A549 (cell line): ENCODE data around the gene ACTRT2. TPM values are rescaled to one million over a fixed set of nuclear protein-coding genes. Genes with fewer than 3 reads are reported as not detected.

Experiments
- ATAC-seq, 2 experiments: fragments of 200-7000 bp in 1 of 2; fragments of >200 bp in 1 of 2; cut with Nextera tagmentation in 1 of 2; cut with Tn5 transposase in 1 of 2; 3 replicates each; pipeline versions ENCODE4 v1.8.0 to v1.9.1; 2018 to 2020; ENCODE audit warnings: mild to moderate bottlenecking in 1 of 2, moderate library complexity in 1 of 2
- CTCF ChIA-PET: fragments of 300-600 bp; sonication (Branson Sonifier 250); formaldehyde crosslinking; extraction: SDS; loops from one replicate; lab custom pipeline; 2021; ENCODE audit warnings: antibody characterized with exemption, inconsistent platforms; lab: Yijun Ruan, JAX
- POLR2A ChIA-PET: fragments of 350-600 bp; formaldehyde crosslinking; extraction: SDS; loops from one replicate; lab custom pipeline; 2021; ENCODE audit warnings: antibody characterized with exemption, inconsistent platforms; lab: Yijun Ruan, JAX
- DNase-seq, 2 experiments: peaks; one replicate each; pipeline versions ENCODE4 v3.0.0 to v3.0.0-alpha.2; 2011 to 2016; ENCODE audit warnings: low read depth in 1 of 2, low spot score in 1 of 2
- FAIRE-seq: peaks from 2 replicates; lab custom pipeline; 2011; peaks lifted over from hg19 to GRCh38; lab: Jason Lieb, UNC
- H3K27ac ChIP-seq, 2 experiments: fragments of >200 bp; sonication (Bioruptor Twin); formaldehyde crosslinking; 3 replicates each; pipeline ENCODE4 v1.5.1; 2016 to 2017
- H3K4me1 ChIP-seq: fragments of >200 bp; sonication (Bioruptor Twin); formaldehyde crosslinking; 3 replicates; pipeline ENCODE4 v1.6.1; 2016
- H3K4me2 ChIP-seq: fragments of >200 bp; sonication (Bioruptor Twin); formaldehyde crosslinking; 3 replicates; pipeline ENCODE4 v1.6.1; 2016
- H3K4me3 ChIP-seq: fragments of >200 bp; sonication (Bioruptor Twin); formaldehyde crosslinking; 3 replicates; pipeline ENCODE4 v1.5.1; 2016
- H3K9me3 ChIP-seq: fragments of >200 bp; sonication (Bioruptor Twin); formaldehyde crosslinking; 3 replicates; pipeline ENCODE4 v1.6.1; 2016
- ATOH8 ChIP-seq: fragments of 250-450 bp; sonication (Bioruptor Pico); IDR thresholded peaks from 2 replicates; pipeline ENCODE4 v1.5.0; 2020; ENCODE audit warnings: low read depth, mild to moderate bottlenecking, moderate library complexity
- BHLHE40 ChIP-seq: IDR thresholded peaks from 2 replicates; pipeline ENCODE4 v1.6.1; 2012; ENCODE audit warnings: low read depth, low read length, inconsistent platforms
- CHD4 ChIP-seq: fragments of 200-600 bp; sonication (generic); IDR thresholded peaks from 2 replicates; pipeline ENCODE4 v1.6.1; 2016; ENCODE audit warnings: antibody characterized with exemption, mild to moderate bottlenecking, borderline replicate concordance
- ELK1 ChIP-seq: fragments of 150-350 bp; IDR thresholded peaks from 2 replicates; pipeline ENCODE4 v1.6.1; 2014; ENCODE audit warnings: low read depth, mild to moderate bottlenecking, low read length
- EP300 ChIP-seq, 2 experiments: fragments of >200 bp; sonication (Bioruptor Twin); formaldehyde crosslinking; IDR thresholded peaks; 2 replicates in 1 of 2; 3 replicates in 1 of 2; pipeline ENCODE4 v1.6.1; 2016 to 2017
- ESRRA ChIP-seq: fragments of 150-350 bp; IDR thresholded peaks from 2 replicates; pipeline ENCODE4 v1.6.1; 2014; ENCODE audit warnings: mild to moderate bottlenecking, low read length, borderline replicate concordance
- FOSB ChIP-seq: fragments of 250-450 bp; sonication (Bioruptor Pico); IDR thresholded peaks from 2 replicates; pipeline ENCODE4 v1.5.0; 2020; ENCODE audit warnings: mild to moderate bottlenecking, moderate library complexity
- FOXS1 ChIP-seq: fragments of 250-450 bp; sonication (Bioruptor Pico); IDR thresholded peaks from 2 replicates; pipeline ENCODE4 v1.5.0; 2020; ENCODE audit warnings: mild to moderate bottlenecking, moderate library complexity
- HES2 ChIP-seq: fragments of >200 bp; sonication (Bioruptor Twin); formaldehyde crosslinking; IDR thresholded peaks from 2 replicates; pipeline ENCODE4 v1.6.1; 2016
- KDM1A ChIP-seq: fragments of 200-600 bp; sonication (generic); IDR thresholded peaks from 2 replicates; pipeline ENCODE4 v1.6.1; 2016; ENCODE audit warnings: low read depth, mild to moderate bottlenecking
- KDM5A ChIP-seq: fragments of 200-600 bp; sonication (generic); IDR thresholded peaks from 2 replicates; pipeline ENCODE4 v1.6.1; 2016; ENCODE audit warnings: antibody characterized with exemption, mild to moderate bottlenecking
- MYC ChIP-seq: IDR thresholded peaks from 2 replicates; pipeline ENCODE4 v1.6.1; 2012; ENCODE audit warnings: mild to moderate bottlenecking, inconsistent platforms, low read length, improper control_type of control experiment, borderline replicate concordance
- NFE2L2 ChIP-seq: fragments of 150-350 bp; conservative IDR thresholded peaks from 2 replicates; pipeline ENCODE4 v1.6.1; 2014; ENCODE audit warnings: low read length
- NR3C1 ChIP-seq: fragments of >200 bp; sonication (Bioruptor Twin); formaldehyde crosslinking; IDR thresholded peaks from 3 replicates; pipeline ENCODE4 v1.6.1; 2017
- PBX3 ChIP-seq: IDR thresholded peaks from 2 replicates; pipeline ENCODE4 v1.6.1; 2012
- PHF8 ChIP-seq: fragments of 200-600 bp; sonication (generic); IDR thresholded peaks from 2 replicates; pipeline ENCODE4 v1.6.1; 2016; ENCODE audit warnings: low read depth, mild to moderate bottlenecking, antibody characterized with exemption, moderate library complexity, borderline replicate concordance
- REST ChIP-seq: fragments of 200-600 bp; sonication (generic); IDR thresholded peaks from 2 replicates; pipeline ENCODE4 v1.6.1; 2016; ENCODE audit warnings: antibody characterized with exemption, mild to moderate bottlenecking, moderate library complexity
- SMC3 ChIP-seq: fragments of >200 bp; sonication (Bioruptor Twin); formaldehyde crosslinking; IDR thresholded peaks from 3 replicates; pipeline ENCODE4 v1.6.1; 2018; ENCODE audit warnings: inconsistent platforms
- TFCP2L1 ChIP-seq: fragments of 250-450 bp; sonication (Bioruptor Pico); IDR thresholded peaks from 2 replicates; pipeline ENCODE4 v1.5.0; 2021; ENCODE audit warnings: mild to moderate bottlenecking
- TP53 ChIP-seq: fragments of 250-450 bp; sonication (Bioruptor Pico); IDR thresholded peaks from 2 replicates; pipeline ENCODE4 v1.5.0; 2021; ENCODE audit warnings: mild to moderate bottlenecking, moderate library complexity
- ZFP36 ChIP-seq: fragments of 450-650 bp; IDR thresholded peaks from 2 replicates; pipeline ENCODE4 v1.6.1; 2014; ENCODE audit warnings: borderline replicate concordance; ENCODE audit not compliant: partially characterized antibody
- WGBS: methylation state at CpG from one replicate; pipeline ENCODE4 v1.1.6; 2017; ENCODE audit errors: missing lambda C conversion rate; 5-methylcytosine and 5-hydroxymethylcytosine counted together
- polyA plus RNA-seq, 4 experiments: library from polyadenylated mRNA; depleted of rRNA in 3 of 4; stranded (reverse); fragments of >200 nt; fragmentation: RNase III in 1 of 4; extraction: RNeasy Plus Mini Kit Qiagen cat#74134 plus additional on column Dnase treatment in 1 of 4; gene quantifications; 2 replicates in 3 of 4; 3 replicates in 1 of 4; pipeline ENCODE4 v1.2.3, GENCODE V29; 2011 to 2017
- TF ChIP-seq, protein P1 (sequence below): fragments of >200 bp; sonication (Bioruptor Twin); formaldehyde crosslinking; IDR thresholded peaks from 3 replicates; pipeline ENCODE4 v1.5.1; 2016

ACTRT2 gene
- polyA plus RNA-seq, 2 of the 4 experiments (the other 2 are of a cell fraction): not detected

GRCh38 chr1:2975466-2976179 lies 45.6 kb upstream of the ACTRT2 start:
- Histone ChIP-seq H3K9me3 (no peaks in the 10 kb centered on the region), H3K4me1 (no peaks in the 10 kb centered on the region), H3K4me3 (no peak overlapping the region), H3K27ac (no peak overlapping the region), H3K4me2 (no peak overlapping the region)
- WGBS: 18% methylated on average over 5 of the region's 19 CpGs
- no peak for FAIRE-seq
- POLR2A ChIA-PET: no interaction called here
- ATAC-seq: no peak
- TF ChIP-seq EP300 (IDR thresholded peaks at IDR 0.05): no peak
- TF ChIP-seq NR3C1: no peak
- TF ChIP-seq ZFP36: no peak
- no peak for TF ChIP-seq MYC
- TF ChIP-seq REST: no peak
- no peak for TF ChIP-seq ATOH8 (CRISPR knock-in tag)
- no peak for TF ChIP-seq PBX3
- TF ChIP-seq ELK1: no peak
- TF ChIP-seq BHLHE40: no peak
- no peak for TF ChIP-seq PHF8
- TF ChIP-seq NFE2L2: no peak
- CTCF ChIA-PET: no interaction called here
- no peak for DNase-seq

DNA sequence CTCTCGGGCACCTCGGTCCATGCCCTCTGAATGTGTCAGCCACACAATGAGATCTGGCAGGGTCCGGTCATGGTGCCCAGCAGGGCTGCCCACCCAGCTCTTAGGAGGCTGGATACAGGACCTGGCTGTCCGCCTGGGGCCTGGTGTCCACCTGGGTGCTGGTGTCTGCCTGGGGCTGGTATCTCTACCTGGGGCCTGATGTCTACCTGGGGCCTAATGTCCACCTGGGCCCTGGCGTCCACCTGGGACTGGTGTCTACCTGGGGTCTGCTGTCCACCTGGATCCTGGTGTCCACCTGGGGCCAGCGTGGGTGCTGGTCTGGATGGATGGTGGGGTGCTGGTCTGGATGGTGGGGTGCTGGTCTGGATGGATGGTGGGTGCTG lies 45.1 kb upstream of the ACTRT2 start:
- Histone ChIP-seq H3K9me3 (no peaks in the 10 kb centered on the region), H3K4me2 (no peak overlapping the region), H3K27ac (no peak overlapping the region), H3K4me1 (no peaks in the 10 kb centered on the region), H3K4me3 (no peak overlapping the region)
- ChIA-PET POLR2A (no interaction called here), CTCF (no interaction called here)
- FAIRE-seq (no peak), DNase-seq (no peak), ATAC-seq (no peak)
- TF ChIP-seq ESRRA (no peak), TFCP2L1 (CRISPR knock-in tag) (no peak)
- 28% methylated on average over 4 of the region's 6 CpGs for WGBS

- WGBS: 26% methylated on average over 3 of the region's 7 CpGs
- H3K4me3 ChIP-seq: no peak overlapping the region
- FAIRE-seq (no peak), ATAC-seq (no peak), DNase-seq (no peak)
- no peak for TF ChIP-seq TFCP2L1 (CRISPR knock-in tag)
- no peak for TF ChIP-seq FOXS1 (CRISPR knock-in tag)
- TF ChIP-seq KDM5A: no peak
- no peak for TF ChIP-seq CHD4
- no peak for TF ChIP-seq FOSB (CRISPR knock-in tag)
- TF ChIP-seq, protein P1, sequence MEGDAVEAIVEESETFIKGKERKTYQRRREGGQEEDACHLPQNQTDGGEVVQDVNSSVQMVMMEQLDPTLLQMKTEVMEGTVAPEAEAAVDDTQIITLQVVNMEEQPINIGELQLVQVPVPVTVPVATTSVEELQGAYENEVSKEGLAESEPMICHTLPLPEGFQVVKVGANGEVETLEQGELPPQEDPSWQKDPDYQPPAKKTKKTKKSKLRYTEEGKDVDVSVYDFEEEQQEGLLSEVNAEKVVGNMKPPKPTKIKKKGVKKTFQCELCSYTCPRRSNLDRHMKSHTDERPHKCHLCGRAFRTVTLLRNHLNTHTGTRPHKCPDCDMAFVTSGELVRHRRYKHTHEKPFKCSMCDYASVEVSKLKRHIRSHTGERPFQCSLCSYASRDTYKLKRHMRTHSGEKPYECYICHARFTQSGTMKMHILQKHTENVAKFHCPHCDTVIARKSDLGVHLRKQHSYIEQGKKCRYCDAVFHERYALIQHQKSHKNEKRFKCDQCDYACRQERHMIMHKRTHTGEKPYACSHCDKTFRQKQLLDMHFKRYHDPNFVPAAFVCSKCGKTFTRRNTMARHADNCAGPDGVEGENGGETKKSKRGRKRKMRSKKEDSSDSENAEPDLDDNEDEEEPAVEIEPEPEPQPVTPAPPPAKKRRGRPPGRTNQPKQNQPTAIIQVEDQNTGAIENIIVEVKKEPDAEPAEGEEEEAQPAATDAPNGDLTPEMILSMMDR: no peak
- no peak for TF ChIP-seq TP53 (CRISPR knock-in tag)
- TF ChIP-seq KDM1A: no peak
- TF ChIP-seq HES2: no peak
- TF ChIP-seq ESRRA: no peak
- no peak for TF ChIP-seq SMC3
- no peaks in the 10 kb centered on the region for H3K9me3 ChIP-seq
- ChIA-PET POLR2A (no interaction called here), CTCF (interaction anchor here (0.6 kb wide), 1 partner anchor 548 kb away, joined by 3 read pairs; no protein-coding TSS in a partner anchor)
- no peak overlapping the region for H3K4me2 ChIP-seq
- no peaks in the 10 kb centered on the region for H3K4me1 ChIP-seq
- H3K27ac ChIP-seq: no peak overlapping the region
Measured at GRCh38 chr1:2977886-2978611, 43.2 kb upstream of the ACTRT2 start.
